ENCODE data around the gene LCN15.

DNA sequence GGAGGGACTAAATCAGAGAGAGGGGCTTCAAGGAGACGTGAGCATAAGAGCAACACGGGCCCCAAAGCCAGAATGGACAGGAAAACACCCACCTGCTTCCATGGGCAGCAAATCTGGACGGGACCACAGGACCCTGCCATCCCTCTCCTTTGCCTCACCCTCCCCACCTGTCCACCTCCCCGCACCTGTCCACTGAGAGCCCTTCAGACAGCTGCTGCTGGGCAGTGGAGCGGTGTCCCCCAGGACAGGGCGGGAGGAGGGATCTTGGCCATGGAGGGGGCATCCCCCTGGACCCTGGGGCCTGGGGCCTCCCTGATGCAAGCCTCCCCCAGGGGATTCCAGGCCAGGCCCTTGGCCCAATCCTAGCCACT lies 34.4 kb upstream of the LCN15 start:
- TF ChIP-seq POLR2A (IDR thresholded peaks at IDR 0.05; ENCODE audit: low read length), result no peak
- TF ChIP-seq GATA1 (IDR thresholded peaks at IDR 0.05; ENCODE audit: low read depth, low read length), result no peak

Data from erythroblast (primary cell).